NT2/D1 (cell line): ENCODE results near the gene SNAI3.

Experiments used
- YY1 ChIP-seq: IDR thresholded peaks from 2 replicates; pipeline ENCODE4 v1.6.1; 2011; ENCODE audit not compliant: insufficient read length, insufficient read depth
- ZNF274 ChIP-seq: IDR thresholded peaks from 2 replicates; pipeline ENCODE4 v1.6.1; 2011; ENCODE audit warnings: mild to moderate bottlenecking, low read depth, low read length

- TF ChIP-seq YY1 (no peak), ZNF274 (no peak)
Measured at GRCh38 chr16:88658714-88659113, 27.6 kb downstream of the SNAI3 start.
